H1 (cell line): ENCODE results near the gene PTPRD. TPM values are rescaled to one million over a fixed set of nuclear protein-coding genes. Genes with fewer than 3 reads are reported as not detected.

Experiments
- CTCF ChIA-PET: fragments of 300-600 bp; sonication (Branson Sonifier 250); formaldehyde crosslinking; loops from one replicate; lab custom pipeline; 2021; ENCODE audit not compliant: partially characterized antibody; lab: Charles Lee
- POLR2A ChIA-PET: fragments of 300-600 bp; sonication (Branson Sonifier 250); formaldehyde crosslinking; loops from one replicate; lab custom pipeline; 2021; ENCODE audit warnings: inconsistent platforms; ENCODE audit not compliant: partially characterized antibody; lab: Charles Lee
- DNase-seq, 2 experiments: peaks; one replicate each; pipeline versions ENCODE4 v3.0.0 to v3.0.0-alpha.2; 2010 to 2022; ENCODE audit warnings: low spot score in 2 of 2, low read depth in 1 of 2, mixed read lengths in 1 of 2
- FAIRE-seq: peaks from 2 replicates; lab custom pipeline; 2011; peaks lifted over from hg19 to GRCh38; lab: Jason Lieb, UNC
- H2AFZ ChIP-seq: 2 replicates; pipeline ENCODE4 v1.8.1; 2012; ENCODE audit warnings: low read length, inconsistent platforms
- H2AK5ac ChIP-seq: 2 replicates; pipeline ENCODE4 v1.6.1; 2013; ENCODE audit warnings: low read depth, low read length
- H2BK120ac ChIP-seq: replicated peaks from 2 replicates; pipeline ENCODE3; 2013; ENCODE audit warnings: low read depth, low read length, inconsistent platforms
- H2BK12ac ChIP-seq: 2 replicates; pipeline ENCODE4 v1.6.1; 2013; ENCODE audit warnings: low read depth, low read length
- H2BK15ac ChIP-seq: 2 replicates; pipeline ENCODE4 v1.6.1; 2013; ENCODE audit warnings: low read length
- H2BK20ac ChIP-seq: 2 replicates; pipeline ENCODE4 v1.6.1; 2013; ENCODE audit warnings: low read length
- H2BK5ac ChIP-seq: 2 replicates; pipeline ENCODE4 v1.6.1; 2013; ENCODE audit warnings: low read depth, low read length
- H3K14ac ChIP-seq: 2 replicates; pipeline ENCODE4 v1.6.1; 2013; ENCODE audit warnings: inconsistent platforms; ENCODE audit not compliant: insufficient read length
- H3K18ac ChIP-seq: 2 replicates; pipeline ENCODE4 v1.6.1; 2013; ENCODE audit warnings: low read length; ENCODE audit errors: extremely low read depth
- H3K23ac ChIP-seq: 2 replicates; pipeline ENCODE4 v1.6.1; 2013; ENCODE audit warnings: inconsistent platforms; ENCODE audit not compliant: insufficient read length
- H3K23me2 ChIP-seq: 2 replicates; pipeline ENCODE4 v1.6.1; 2013; ENCODE audit warnings: low read depth, low read length
- H3K27ac ChIP-seq: 2 replicates; pipeline ENCODE4 v1.6.1; 2011; ENCODE audit warnings: low read depth, low read length, inconsistent platforms
- H3K27me3 ChIP-seq, 4 experiments: replicated peaks in 1 of 4; 1 replicate in 1 of 4; 2 replicates in 3 of 4; pipeline versions ENCODE4 v1.6.1 to v1.8.1; 2011 to 2013; ENCODE audit warnings: low read length in 3 of 4, mild to moderate bottlenecking in 3 of 4, inconsistent platforms in 2 of 4, mixed read lengths in 2 of 4, moderate library complexity in 1 of 4; ENCODE audit not compliant: control insufficient read depth in 3 of 4, insufficient read depth in 3 of 4; ENCODE audit errors: extremely low read depth in 1 of 4
- H3K36me3 ChIP-seq, 4 experiments: 2 replicates each; pipeline versions ENCODE4 v1.6.1 to v1.8.1; 2011 to 2013; ENCODE audit warnings: mild to moderate bottlenecking in 4 of 4, low read length in 3 of 4, moderate library complexity in 2 of 4, control low read depth in 1 of 4, inconsistent platforms in 1 of 4; ENCODE audit not compliant: insufficient read depth in 4 of 4, control insufficient read depth in 2 of 4
- H3K4ac ChIP-seq: replicated peaks from 2 replicates; pipeline ENCODE3; 2013; ENCODE audit warnings: low read length, low read depth, mixed read lengths, inconsistent platforms; ENCODE audit not compliant: insufficient read length
- H3K4me1 ChIP-seq, 4 experiments: replicated peaks in 1 of 4; 1 replicate in 1 of 4; 2 replicates in 3 of 4; pipeline versions ENCODE4 v1.6.1 to v1.8.1; 2011 to 2013; ENCODE audit warnings: low read length in 3 of 4, inconsistent platforms in 2 of 4, mixed read lengths in 1 of 4; ENCODE audit not compliant: insufficient read depth in 4 of 4, control insufficient read depth in 3 of 4
- H3K4me2 ChIP-seq, 2 experiments: 2 replicates each; pipeline versions ENCODE4 v1.6.1 to v1.8.1; 2011 to 2013; ENCODE audit warnings: low read depth in 2 of 2, low read length in 2 of 2, control low read depth in 1 of 2, inconsistent platforms in 1 of 2, mild to moderate bottlenecking in 1 of 2; ENCODE audit not compliant: insufficient read depth in 1 of 2
- H3K4me3 ChIP-seq, 4 experiments: fragments of 200-600, 300-600 bp in 1 of 4; sonication (generic), shearing (Covaris generic), sonication (Bioruptor Twin) in 1 of 4; 2 replicates each; pipeline versions ENCODE4 v1.5.1 to v1.8.1; 2011 to 2016; ENCODE audit warnings: low read length in 4 of 4, low read depth in 3 of 4, control low read depth in 2 of 4, inconsistent platforms in 2 of 4, mild to moderate bottlenecking in 2 of 4, mixed read lengths in 1 of 4, moderate library complexity in 1 of 4; ENCODE audit not compliant: insufficient read depth in 2 of 4; ENCODE audit errors: extremely low read depth in 1 of 4
- H3K56ac ChIP-seq: replicated peaks from 2 replicates; pipeline ENCODE3; 2013; ENCODE audit warnings: low read depth, mild to moderate bottlenecking, mixed read lengths, low read length, inconsistent platforms; ENCODE audit not compliant: insufficient read length
- H3K79me1 ChIP-seq: 2 replicates; pipeline ENCODE4 v1.6.1; 2013; ENCODE audit warnings: low read depth, low read length, control low read depth
- H3K79me2 ChIP-seq, 2 experiments: 2 replicates each; pipeline versions ENCODE4 v1.6.1 to v1.8.1; 2012 to 2013; ENCODE audit warnings: low read length in 2 of 2, mild to moderate bottlenecking in 2 of 2, inconsistent platforms in 1 of 2; ENCODE audit not compliant: insufficient read depth in 2 of 2, control insufficient read depth in 1 of 2
- H3K9ac ChIP-seq, 4 experiments: replicated peaks in 1 of 4; 1 replicate in 1 of 4; 2 replicates in 3 of 4; pipeline versions ENCODE4 v1.6.1 to v1.8.1; 2011 to 2013; ENCODE audit warnings: low read depth in 3 of 4, low read length in 3 of 4, control low read depth in 2 of 4, mild to moderate bottlenecking in 2 of 4, moderate library complexity in 2 of 4, inconsistent platforms in 1 of 4; ENCODE audit errors: extremely low read depth in 1 of 4
- H3K9me3 ChIP-seq, 2 experiments: 2 replicates each; pipeline versions ENCODE4 v1.6.1 to v1.8.1; 2012 to 2013; ENCODE audit warnings: mild to moderate bottlenecking in 2 of 2, moderate library complexity in 2 of 2, control low read depth in 1 of 2, inconsistent platforms in 1 of 2, low read depth in 1 of 2, low read length in 1 of 2, mixed read lengths in 1 of 2; ENCODE audit not compliant: insufficient read depth in 2 of 2
- H4K20me1 ChIP-seq, 2 experiments: replicated peaks in 1 of 2; 2 replicates each; pipeline versions ENCODE3 to v1.8.1; 2011 to 2013; ENCODE audit warnings: inconsistent platforms in 2 of 2, low read length in 2 of 2, mild to moderate bottlenecking in 1 of 2; ENCODE audit not compliant: insufficient read depth in 2 of 2, control insufficient read depth in 1 of 2
- H4K5ac ChIP-seq: 2 replicates; pipeline ENCODE4 v1.6.1; 2013; ENCODE audit warnings: low read length, low read depth, mixed read lengths, inconsistent platforms; ENCODE audit not compliant: insufficient read length
- H4K8ac ChIP-seq: 2 replicates; pipeline ENCODE4 v1.8.0; 2013; ENCODE audit warnings: mild to moderate bottlenecking, moderate library complexity, low read length, inconsistent platforms; ENCODE audit not compliant: insufficient read depth; ENCODE audit errors: extremely low read depth
- H4K91ac ChIP-seq: replicated peaks from 2 replicates; pipeline ENCODE3; 2013; ENCODE audit warnings: low read length, mixed read lengths, inconsistent platforms; ENCODE audit not compliant: insufficient read length
- CHD2 ChIP-seq: IDR thresholded peaks from 2 replicates; pipeline ENCODE4 v1.6.1; 2012; ENCODE audit warnings: low read length, improper control_type of control experiment
- FOSL1 ChIP-seq: IDR thresholded peaks from 2 replicates; pipeline ENCODE4 v1.6.1; 2011; ENCODE audit warnings: mild to moderate bottlenecking, low read depth, low read length, moderate library complexity; ENCODE audit not compliant: insufficient read depth
- MAX ChIP-seq: IDR thresholded peaks from 2 replicates; pipeline ENCODE4 v1.6.1; 2012; ENCODE audit warnings: inconsistent platforms
- SAP30 ChIP-seq: fragments of 300-600 bp; sonication (generic); IDR thresholded peaks from 2 replicates; pipeline ENCODE4 v1.7.1; 2012; ENCODE audit warnings: low read length, moderate library complexity, mild to moderate bottlenecking, inconsistent platforms; ENCODE audit not compliant: insufficient read depth, insufficient replicate concordance
- SRF ChIP-seq: IDR thresholded peaks from 2 replicates; pipeline ENCODE4 v1.6.1; 2011; ENCODE audit warnings: mild to moderate bottlenecking, low read depth, low read length, moderate library complexity
- WGBS, 2 experiments: shearing (Covaris generic) in 1 of 2; methylation state at CpG; one replicate each; pipeline versions ENCODE4 v1.1.6 to v1.1.7; 2013 to 2015; ENCODE audit warnings: low lambda C conversion rate in 2 of 2, mixed read lengths in 2 of 2, inconsistent platforms in 1 of 2, low coverage in 1 of 2, missing lambda C conversion rate in 1 of 2; ENCODE audit not compliant: insufficient replicate concordance in 2 of 2, insufficient coverage in 1 of 2, insufficient read length in 1 of 2; ENCODE audit errors: extremely low coverage in 1 of 2, missing lambda C conversion rate in 1 of 2; 5-methylcytosine and 5-hydroxymethylcytosine counted together
- polyA plus RNA-seq, 7 experiments: library from polyadenylated mRNA; depleted of rRNA in 3 of 7; stranded (reverse) in 5 of 7; unstranded in 2 of 7; fragments of >200 nt in 5 of 7; fragments of 200-250 nt in 2 of 7; gene quantifications; 1 replicate in 5 of 7; 2 replicates in 1 of 7; 4 replicates in 1 of 7; pipeline versions ENCODE4 v1.2.1 to v1.2.3, GENCODE V29; 2011 to 2013; ENCODE audit warnings: missing spikeins in 2 of 7, mixed read lengths in 2 of 7
- total RNA-seq: library from RNA; stranded (reverse); fragmentation: NEBNext Ultra II Directional; extraction: Animal tissue kit (Norgen Biotek cat#: 25700); gene quantifications from 2 replicates; pipeline ENCODE4 v1.2.1, GENCODE V29; 2021

Gene PTPRD
- total and polyA plus RNA-seq, 2 of the 8 experiments (the other 6 are each of a cell fraction or from before 2014, with no cell fraction given) = 17.2 to 77.0 TPM

DNA sequence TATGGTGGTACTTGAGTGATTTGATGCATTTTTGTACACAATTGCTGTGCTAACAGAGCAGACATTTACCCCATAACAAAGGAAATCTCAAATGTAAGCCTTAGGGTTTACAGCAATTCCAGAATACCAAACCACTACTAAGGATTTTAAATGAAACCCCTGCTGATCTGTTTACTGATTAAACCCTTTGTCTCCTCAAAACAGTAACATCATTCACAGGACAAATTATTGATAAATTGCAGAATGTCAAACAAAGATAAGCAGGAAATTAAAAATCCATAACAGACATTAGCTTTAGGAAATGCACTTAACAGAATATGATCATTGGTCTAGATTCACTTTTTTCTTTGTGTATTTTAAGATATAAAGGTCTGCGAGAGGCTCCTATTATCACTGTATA is 1796.9 kb downstream of the PTPRD start:
- Histone ChIP-seq H3K4me2 (no peak overlapping the region), H4K91ac (no peak overlapping the region), H3K36me3 (no peaks in the 10 kb centered on the region), H4K5ac (no peak overlapping the region), H3K27ac (no peak overlapping the region), H3K56ac (no peak overlapping the region), H3K9me3 (no peaks in the 10 kb centered on the region), H3K18ac (no peak overlapping the region), H3K14ac (no peak overlapping the region), H2BK12ac (no peak overlapping the region), H3K4me1 (peaks cover 0 to 3% (median under 1%) of the 10 kb centered on the region in 4 experiments; a peak in 4 of 7 replicates), H3K9ac (no peak overlapping the region), H2AFZ (no peak overlapping the region), H3K23me2 (no peaks in the 10 kb centered on the region), H2BK20ac (no peak overlapping the region), H2BK5ac (no peak overlapping the region), H2AK5ac (no peak overlapping the region), H3K4me3 (no peak overlapping the region), H3K4ac (no peak overlapping the region), H2BK120ac (no peak overlapping the region), H3K79me2 (0 out of 4 replicates have a peak, but pooled peaks cover 0 to 3% of the 10 kb centered on the region in 2 experiments), H3K79me1 (no peaks in the 10 kb centered on the region), H3K23ac (no peak overlapping the region), H2BK15ac (no peak overlapping the region), H4K8ac (no peak overlapping the region), H3K27me3 (no peaks in the 10 kb centered on the region), H4K20me1 (peaks cover 0 to 3% of the 10 kb centered on the region in 2 experiments)
- FAIRE-seq (no peak), DNase-seq (no peak)
- TF ChIP-seq MAX (no peak), SAP30 (no peak), CHD2 (no peak), SRF (no peak), FOSL1 (no peak)
- ChIA-PET POLR2A (no interaction called here), CTCF (no interaction called here)
- WGBS, 2 experiments = 89% methylated on average over 1 of the region's 1 CpG; no CpG with 5 or more reads in 1 of the 2 experiments
